Measurements from ENCODE around the gene PECR.

DNA sequence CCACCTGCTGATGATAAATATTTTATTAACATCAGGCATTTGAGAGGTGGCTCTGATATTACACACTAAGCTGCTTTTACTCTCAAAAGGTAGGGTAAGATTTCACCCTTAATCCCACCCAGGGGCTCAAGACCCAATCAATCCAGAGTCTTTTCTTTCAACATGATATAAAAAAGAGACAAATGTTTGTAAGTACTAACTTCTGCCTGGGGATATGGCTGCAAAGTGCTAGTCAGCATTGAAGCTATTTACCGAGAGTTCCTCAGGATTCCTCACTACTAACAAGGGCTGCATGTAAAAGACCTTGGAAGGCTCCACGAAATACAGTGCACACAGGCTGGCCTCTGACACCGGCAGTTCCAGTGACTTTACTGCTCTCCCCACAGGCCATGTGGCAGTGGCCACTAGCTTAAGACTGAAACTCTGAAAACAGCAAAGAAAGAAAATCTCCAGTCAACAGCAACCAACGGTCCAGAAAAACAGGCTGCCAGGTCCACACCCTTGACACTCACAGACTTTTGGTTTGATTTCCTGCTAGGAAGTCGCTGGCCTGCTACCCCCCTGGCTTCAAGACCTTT lies 79.4 kb downstream of the PECR start:
- TF ChIP-seq, protein P1, sequence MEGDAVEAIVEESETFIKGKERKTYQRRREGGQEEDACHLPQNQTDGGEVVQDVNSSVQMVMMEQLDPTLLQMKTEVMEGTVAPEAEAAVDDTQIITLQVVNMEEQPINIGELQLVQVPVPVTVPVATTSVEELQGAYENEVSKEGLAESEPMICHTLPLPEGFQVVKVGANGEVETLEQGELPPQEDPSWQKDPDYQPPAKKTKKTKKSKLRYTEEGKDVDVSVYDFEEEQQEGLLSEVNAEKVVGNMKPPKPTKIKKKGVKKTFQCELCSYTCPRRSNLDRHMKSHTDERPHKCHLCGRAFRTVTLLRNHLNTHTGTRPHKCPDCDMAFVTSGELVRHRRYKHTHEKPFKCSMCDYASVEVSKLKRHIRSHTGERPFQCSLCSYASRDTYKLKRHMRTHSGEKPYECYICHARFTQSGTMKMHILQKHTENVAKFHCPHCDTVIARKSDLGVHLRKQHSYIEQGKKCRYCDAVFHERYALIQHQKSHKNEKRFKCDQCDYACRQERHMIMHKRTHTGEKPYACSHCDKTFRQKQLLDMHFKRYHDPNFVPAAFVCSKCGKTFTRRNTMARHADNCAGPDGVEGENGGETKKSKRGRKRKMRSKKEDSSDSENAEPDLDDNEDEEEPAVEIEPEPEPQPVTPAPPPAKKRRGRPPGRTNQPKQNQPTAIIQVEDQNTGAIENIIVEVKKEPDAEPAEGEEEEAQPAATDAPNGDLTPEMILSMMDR (IDR thresholded peaks at IDR 0.05), result no peak
- TF ChIP-seq SMAD3 (CRISPR knock-in tag; IDR thresholded peaks at IDR 0.05; ENCODE audit: borderline replicate concordance), result no peak
- no peak for TF ChIP-seq FOXJ3 (CRISPR knock-in tag; IDR thresholded peaks at IDR 0.05; ENCODE audit: borderline replicate concordance)
